Measurements from ENCODE around the gene DNAI1. TPM values are rescaled to one million over a fixed set of nuclear protein-coding genes. Genes with fewer than 3 reads are reported as not detected.

Gene DNAI1
- total and polyA plus RNA-seq, 2 of the 4 experiments (the other 2 are of a cell fraction): not detected

DNA sequence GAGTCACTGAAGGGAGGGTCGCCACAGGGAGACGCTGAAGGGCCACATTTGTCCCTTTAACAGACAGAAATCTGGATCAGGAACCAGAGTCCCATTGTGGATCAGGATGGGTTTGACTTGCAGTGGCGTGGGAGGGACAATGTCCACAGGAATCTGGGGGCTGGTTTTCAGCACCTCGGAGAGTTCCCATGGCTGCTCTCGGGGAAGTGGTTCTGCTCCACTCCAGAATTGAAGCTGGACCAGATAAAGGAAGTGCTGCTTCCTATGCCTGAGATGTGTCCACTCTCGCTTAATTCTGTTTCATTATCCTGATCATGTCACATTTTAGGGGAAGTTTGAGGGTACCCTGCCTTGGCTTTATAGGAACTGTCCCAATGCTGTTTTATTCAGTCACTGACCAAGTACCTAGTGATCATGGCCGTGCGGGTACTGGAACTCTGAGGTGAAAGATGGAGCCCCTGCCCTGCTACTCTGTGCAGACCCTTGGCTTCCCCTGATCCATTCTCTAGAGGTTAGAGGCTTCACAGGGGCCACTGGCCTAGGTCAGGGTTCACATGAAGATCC lies 35.4 kb downstream of the DNAI1 start:
- no peaks in the 10 kb centered on the region for H3K9me3 ChIP-seq (ENCODE audit: control insufficient read depth, insufficient read depth, low read length)
- no peaks in the 10 kb centered on the region for H3K4me1 ChIP-seq (ENCODE audit: control insufficient read depth, insufficient read depth, low read length)
- no peak overlapping the region for H3K27ac ChIP-seq (ENCODE audit: insufficient read depth, low read length)
- no peak overlapping the region for H4K8ac ChIP-seq (ENCODE audit: low read depth in 2 of 2, low read length in 2 of 2)
- H3K4ac ChIP-seq (ENCODE audit: low read depth, low read length): no peak overlapping the region
- no peaks in the 10 kb centered on the region for H3K9me1 ChIP-seq (ENCODE audit: insufficient read depth, low read length)
- no peak overlapping the region for H3K4me2 ChIP-seq (ENCODE audit: low read depth, low read length)
- intact Hi-C loops (cut with micrococcal nuclease): loop anchor here (1.0 kb wide), 1 partner anchor 63 kb away; no protein-coding TSS in a partner anchor
- no peaks in the 10 kb centered on the region for H4K20me1 ChIP-seq (ENCODE audit: insufficient read depth, low read length)
- H2AK5ac ChIP-seq (ENCODE audit: low read depth, low read length): no peak overlapping the region
- no peak overlapping the region for H2BK15ac ChIP-seq (ENCODE audit: low read depth, low read length)
- H3K56ac ChIP-seq (ENCODE audit: extremely low read depth, insufficient read depth, low read length): no peak overlapping the region
- no peak overlapping the region for H2BK20ac ChIP-seq (ENCODE audit: low read depth, low read length)
- WGBS, 2 experiments (ENCODE audit: extremely low coverage in 2 of 2, insufficient read length in 1 of 2): 52% methylated on average over 4 of the region's 8 CpGs; no CpG with 5 or more reads in 1 of the 2 experiments
- H4K5ac ChIP-seq (ENCODE audit: low read depth, low read length): no peak overlapping the region
- H3K27me3 ChIP-seq (ENCODE audit: control insufficient read depth, insufficient read depth, low read length): peaks cover 29% of the 10 kb centered on the region
- POLR2A ChIA-PET (ENCODE audit: unreplicated experiment): no interaction called here
- peak; percentile 88 for ATAC-seq (ENCODE audit: low read depth)
- in situ Hi-C loops (cut with MboI; ENCODE audit: low sequenced_read_pairs): loop anchor here (5.0 to 10.0 kb wide), 2 partner anchors 59 to 87 kb away; no protein-coding TSS in a partner anchor
- no peak overlapping the region for H4K91ac ChIP-seq (ENCODE audit: insufficient read depth, low read depth, low read length)
- no peak; the same call in 1 of the 2 replicates for TF ChIP-seq MAZ (IDR thresholded peaks at IDR 0.05; ENCODE audit: borderline replicate concordance, low read depth, low read length)
- TF ChIP-seq MXI1 (IDR thresholded peaks at IDR 0.05; ENCODE audit: borderline replicate concordance, low read depth, low read length): 0 out of 2 replicates have a peak, but pooled peaks have one; percentile 37
- H2AFZ ChIP-seq (replicated peaks; ENCODE audit: low read length, poor library complexity): no peak overlapping the region
- DNase-seq: peak; percentile 53
- CTCF ChIA-PET: interaction anchor here (1.0 kb wide), 1 partner anchor 90 kb away, joined by 3 read pairs; no protein-coding TSS in a partner anchor
- BruUV-seq (replicated peaks): no TSS peak
- no peak overlapping the region for H2BK5ac ChIP-seq (ENCODE audit: low read depth, low read length, poor library complexity, severe bottlenecking)
- H3K79me1 ChIP-seq (ENCODE audit: low read depth in 1 of 2, low read length in 2 of 2): no peaks in the 10 kb centered on the region
- H3K9ac ChIP-seq (ENCODE audit: low read depth, low read length): no peak overlapping the region
- no peaks in the 10 kb centered on the region for H3K36me3 ChIP-seq (ENCODE audit: control insufficient read depth, insufficient read depth, low read length)
- no peak overlapping the region for H3K23ac ChIP-seq (ENCODE audit: low read depth, low read length)
- H2BK120ac ChIP-seq (ENCODE audit: low read depth, low read length): no peak overlapping the region
- no peak overlapping the region for H3K4me3 ChIP-seq (ENCODE audit: insufficient read depth, low read depth, low read length)
- no peak overlapping the region for H2AK9ac ChIP-seq (replicated peaks; ENCODE audit: low read depth, low read length, poor library complexity)
- no peak overlapping the region for H3K18ac ChIP-seq (ENCODE audit: low read depth, low read length)
- dilution Hi-C loops (cut with HindIII; ENCODE audit: low sequenced_read_pairs, unreplicated experiment): no loop called here
- H3K14ac ChIP-seq (replicated peaks; ENCODE audit: low read depth, low read length): no peak overlapping the region

Data from IMR-90 (cell line).